KMS-11 (cell line): ENCODE measurements around the gene ZNF142.

Experiments used
- H2AFZ ChIP-seq: fragments of 200-600 bp; sonication (generic); 2 replicates; pipeline ENCODE4 v1.6.1; 2016; ENCODE audit warnings: antibody characterized with exemption, mixed run types, low read depth
- H3K27ac ChIP-seq: fragments of 200-600 bp; sonication (generic); 2 replicates; pipeline ENCODE4 v1.6.1; 2016; ENCODE audit warnings: mild to moderate bottlenecking, mixed run types
- H3K27me3 ChIP-seq: fragments of 200-600 bp; sonication (generic); 2 replicates; pipeline ENCODE4 v1.6.1; 2017; ENCODE audit warnings: mild to moderate bottlenecking, low read depth, mixed run types, moderate library complexity; ENCODE audit not compliant: insufficient read depth
- H3K36me3 ChIP-seq: fragments of 200-600 bp; sonication (generic); 2 replicates; pipeline ENCODE4 v1.6.1; 2017; ENCODE audit warnings: mild to moderate bottlenecking, mixed run types; ENCODE audit not compliant: insufficient read depth
- H3K4me1 ChIP-seq: fragments of 200-600 bp; sonication (generic); 2 replicates; pipeline ENCODE4 v1.6.1; 2016; ENCODE audit warnings: mild to moderate bottlenecking, low read depth, mixed run types; ENCODE audit not compliant: poor library complexity, severe bottlenecking
- H3K4me2 ChIP-seq: fragments of 200-600 bp; sonication (generic); 2 replicates; pipeline ENCODE4 v1.7.0; 2016; ENCODE audit warnings: mild to moderate bottlenecking, mixed run types
- H3K4me3 ChIP-seq: fragments of 200-600 bp; sonication (generic); IDR thresholded peaks from 2 replicates; pipeline ENCODE4 v1.6.1; 2017; ENCODE audit warnings: low read depth, low read length, mixed read lengths; ENCODE audit not compliant: insufficient read depth
- H3K79me2 ChIP-seq: fragments of 200-600 bp; sonication (generic); 2 replicates; pipeline ENCODE4 v1.6.1; 2016; ENCODE audit warnings: low read depth, mixed run types; ENCODE audit not compliant: insufficient read depth
- H3K9ac ChIP-seq: fragments of 200-600 bp; sonication (generic); 2 replicates; pipeline ENCODE4 v1.6.1; 2016; ENCODE audit warnings: mild to moderate bottlenecking, mixed run types
- H4K20me1 ChIP-seq: fragments of 200-600 bp; sonication (generic); 2 replicates; pipeline ENCODE4 v1.6.1; 2016; ENCODE audit warnings: mild to moderate bottlenecking, mixed run types; ENCODE audit not compliant: insufficient read depth
- TF ChIP-seq, protein P1 (sequence below): fragments of 200-600 bp; sonication (generic); conservative IDR thresholded peaks from 2 replicates; pipeline ENCODE4 v1.6.1; 2017; ENCODE audit warnings: low read depth, mild to moderate bottlenecking, antibody characterized with exemption, low read length, moderate library complexity, mixed read lengths

The ZNF142 gene

DNA sequence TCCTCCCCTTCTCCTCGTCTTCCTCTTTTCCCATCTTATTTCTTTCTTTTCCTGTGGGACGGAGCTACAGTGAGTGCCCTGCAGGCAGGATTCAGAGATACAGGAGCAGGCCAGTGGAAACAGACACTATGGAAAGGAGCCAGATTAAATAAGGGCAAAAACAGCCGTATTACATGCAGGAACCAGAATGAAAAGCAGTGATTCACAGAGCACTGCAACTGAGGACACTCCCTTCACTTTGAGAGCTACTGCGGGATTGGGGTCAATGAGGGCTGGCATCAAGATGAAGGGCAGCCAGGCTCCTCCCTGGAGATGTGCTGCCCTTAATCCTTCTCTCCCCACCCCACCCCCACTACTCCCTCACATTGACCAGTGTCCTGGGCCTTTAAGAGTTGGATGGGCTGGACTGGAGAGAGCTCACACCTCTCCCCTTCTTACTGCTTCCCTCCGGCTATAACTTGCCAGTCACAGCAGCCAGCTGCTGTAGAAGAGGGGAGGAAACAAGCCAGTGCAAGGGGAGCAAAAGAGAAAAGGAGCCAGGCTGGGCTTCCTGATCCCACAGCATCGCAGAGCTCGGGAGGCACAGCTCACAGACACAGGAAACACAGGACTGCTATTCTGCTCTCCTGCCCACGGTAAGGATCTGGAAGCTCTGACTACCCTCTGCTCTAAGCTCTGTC lies 51.8 kb downstream of the ZNF142 start, which contains the start of gene PLCD4:
Gene PLCD4, plus strand, starts transcription at position 464 of the 680 bp plus-strand sequence. CDS start 7,841 bp downstream, outside the sequence.
- no peak within 1 kb of the TSS for H3K9ac ChIP-seq
- no peak within 1 kb of the TSS for H3K4me2 ChIP-seq
- TF ChIP-seq, protein P1, sequence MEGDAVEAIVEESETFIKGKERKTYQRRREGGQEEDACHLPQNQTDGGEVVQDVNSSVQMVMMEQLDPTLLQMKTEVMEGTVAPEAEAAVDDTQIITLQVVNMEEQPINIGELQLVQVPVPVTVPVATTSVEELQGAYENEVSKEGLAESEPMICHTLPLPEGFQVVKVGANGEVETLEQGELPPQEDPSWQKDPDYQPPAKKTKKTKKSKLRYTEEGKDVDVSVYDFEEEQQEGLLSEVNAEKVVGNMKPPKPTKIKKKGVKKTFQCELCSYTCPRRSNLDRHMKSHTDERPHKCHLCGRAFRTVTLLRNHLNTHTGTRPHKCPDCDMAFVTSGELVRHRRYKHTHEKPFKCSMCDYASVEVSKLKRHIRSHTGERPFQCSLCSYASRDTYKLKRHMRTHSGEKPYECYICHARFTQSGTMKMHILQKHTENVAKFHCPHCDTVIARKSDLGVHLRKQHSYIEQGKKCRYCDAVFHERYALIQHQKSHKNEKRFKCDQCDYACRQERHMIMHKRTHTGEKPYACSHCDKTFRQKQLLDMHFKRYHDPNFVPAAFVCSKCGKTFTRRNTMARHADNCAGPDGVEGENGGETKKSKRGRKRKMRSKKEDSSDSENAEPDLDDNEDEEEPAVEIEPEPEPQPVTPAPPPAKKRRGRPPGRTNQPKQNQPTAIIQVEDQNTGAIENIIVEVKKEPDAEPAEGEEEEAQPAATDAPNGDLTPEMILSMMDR = no peak

DNA sequence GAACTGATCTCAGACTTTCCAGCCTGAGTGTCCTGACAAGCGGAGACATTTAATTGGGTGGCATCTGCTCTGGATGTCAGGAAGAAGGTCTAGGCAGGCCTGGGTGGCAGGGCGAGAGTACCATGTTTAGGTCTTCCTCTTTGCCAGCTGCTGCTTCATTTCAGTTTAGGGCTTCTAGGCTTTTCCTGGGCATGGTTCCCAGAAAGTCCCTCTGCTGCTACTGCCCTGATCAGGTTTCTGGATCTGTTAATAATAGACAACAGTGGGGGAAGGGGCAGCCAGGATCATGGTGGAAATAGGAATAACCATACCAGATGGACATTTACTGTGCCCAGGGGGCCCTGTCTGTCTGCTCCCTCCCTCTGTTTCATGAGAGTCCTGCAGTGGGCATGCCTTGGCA lies 54.0 kb downstream of the ZNF142 start:
- H3K36me3 ChIP-seq = no peaks in the 10 kb centered on the region
- no peak overlapping the region for H3K27ac ChIP-seq
- H3K4me3 ChIP-seq = no peak overlapping the region
- H4K20me1 ChIP-seq = no peaks in the 10 kb centered on the region
- H3K4me2 ChIP-seq = no peak overlapping the region
- no peaks in the 10 kb centered on the region for H3K27me3 ChIP-seq
- no peaks in the 10 kb centered on the region for H3K79me2 ChIP-seq
- H3K9ac ChIP-seq = no peak overlapping the region
- peaks cover 17% of the 10 kb centered on the region for H3K4me1 ChIP-seq
- TF ChIP-seq, protein P1 = no peak
- H2AFZ ChIP-seq = no peak overlapping the region

More for the DNA sequence above, 51.8 kb downstream of the ZNF142 start, which contains the start of gene PLCD4:
- no peaks in the 10 kb centered on the region for H3K27me3 ChIP-seq
- H3K36me3 ChIP-seq = no peaks in the 10 kb centered on the region
- no peaks in the 10 kb centered on the region for H4K20me1 ChIP-seq
- no peak within 1 kb of the TSS for H3K27ac ChIP-seq
- H2AFZ ChIP-seq = no peak within 1 kb of the TSS
- H3K79me2 ChIP-seq = no peaks in the 10 kb centered on the region
- H3K4me3 ChIP-seq = no peak within 1 kb of the TSS
- no peaks in the 10 kb centered on the region for H3K4me1 ChIP-seq
